IMR-90 (cell line): ENCODE data around the gene IMPG1. TPM values are rescaled to one million over a fixed set of nuclear protein-coding genes. Genes with fewer than 3 reads are reported as not detected.

ENCODE experiments used
- ATAC-seq: fragments of 200-7000 bp; cut with Tn5 transposase; 2 replicates; pipeline ENCODE4 v1.9.1; 2020; ENCODE audit warnings: low read depth, mild to moderate bottlenecking, moderate library complexity
- BruUV-seq: library from RNA; stranded (reverse); fragments of 400-500 nt; replicated peaks from 2 replicates; lab custom pipeline; 2021; lab: Mats Ljungman, UMichigan
- CTCF ChIA-PET: fragments of 300-600 bp; formaldehyde crosslinking; extraction: SDS; loops from one replicate; lab custom pipeline; 2021; ENCODE audit warnings: antibody characterized with exemption; lab: Yijun Ruan, JAX
- POLR2A ChIA-PET: fragments of 300-600 bp; sonication (Branson Sonifier 250); formaldehyde crosslinking; loops from one replicate; lab custom pipeline; 2022; ENCODE audit warnings: antibody characterized with exemption; ENCODE audit not compliant: unreplicated experiment; lab: Charles Lee
- DNase-seq: peaks from one replicate; pipeline ENCODE4 v3.0.0; 2013
- H2AFZ ChIP-seq: replicated peaks from 2 replicates; pipeline ENCODE3; 2013; ENCODE audit warnings: low read length, mild to moderate bottlenecking; ENCODE audit not compliant: poor library complexity
- H2AK5ac ChIP-seq: 2 replicates; pipeline ENCODE4 v1.6.1; 2013; ENCODE audit warnings: low read depth, low read length, inconsistent platforms
- H2AK9ac ChIP-seq: replicated peaks from 2 replicates; pipeline ENCODE3; 2013; ENCODE audit warnings: mild to moderate bottlenecking, low read depth, low read length, moderate library complexity; ENCODE audit not compliant: poor library complexity
- H2BK120ac ChIP-seq: 2 replicates; pipeline ENCODE4 v1.6.1; 2013; ENCODE audit warnings: low read depth, low read length, inconsistent platforms
- H2BK15ac ChIP-seq: 3 replicates; pipeline ENCODE4 v1.6.1; 2013; ENCODE audit warnings: low read depth, low read length, inconsistent platforms
- H2BK20ac ChIP-seq: 2 replicates; pipeline ENCODE4 v1.6.1; 2013; ENCODE audit warnings: low read depth, mild to moderate bottlenecking, inconsistent platforms, low read length, moderate library complexity
- H2BK5ac ChIP-seq: 2 replicates; pipeline ENCODE4 v1.6.1; 2013; ENCODE audit warnings: mild to moderate bottlenecking, low read depth, low read length, inconsistent platforms; ENCODE audit not compliant: poor library complexity, severe bottlenecking
- H3K14ac ChIP-seq: replicated peaks from 2 replicates; pipeline ENCODE4 v1.6.1; 2013; ENCODE audit warnings: low read depth, low read length, inconsistent platforms
- H3K18ac ChIP-seq: 2 replicates; pipeline ENCODE4 v1.6.1; 2013; ENCODE audit warnings: low read depth, low read length, control low read depth
- H3K23ac ChIP-seq: 2 replicates; pipeline ENCODE4 v1.6.1; 2013; ENCODE audit warnings: low read depth, low read length, inconsistent platforms
- H3K27ac ChIP-seq: 2 replicates; pipeline ENCODE4 v1.5.1; 2013; ENCODE audit warnings: mild to moderate bottlenecking, control low read depth, low read length; ENCODE audit not compliant: insufficient read depth
- H3K27me3 ChIP-seq: 2 replicates; pipeline ENCODE4 v1.6.1; 2013; ENCODE audit warnings: low read length; ENCODE audit not compliant: control insufficient read depth, insufficient read depth
- H3K36me3 ChIP-seq: 2 replicates; pipeline ENCODE4 v1.6.1; 2013; ENCODE audit warnings: low read length, mixed read lengths; ENCODE audit not compliant: control insufficient read depth, insufficient read depth
- H3K4ac ChIP-seq: 2 replicates; pipeline ENCODE4 v1.6.1; 2013; ENCODE audit warnings: low read depth, low read length, inconsistent platforms
- H3K4me1 ChIP-seq: 2 replicates; pipeline ENCODE4 v1.6.1; 2013; ENCODE audit warnings: low read length, mixed read lengths; ENCODE audit not compliant: control insufficient read depth, insufficient read depth
- H3K4me2 ChIP-seq: 2 replicates; pipeline ENCODE4 v1.6.1; 2013; ENCODE audit warnings: low read depth, mild to moderate bottlenecking, control low read depth, low read length, moderate library complexity
- H3K4me3 ChIP-seq: 2 replicates; pipeline ENCODE4 v1.5.1; 2013; ENCODE audit warnings: low read depth, mild to moderate bottlenecking, control low read depth, low read length, moderate library complexity; ENCODE audit not compliant: insufficient read depth
- H3K56ac ChIP-seq: 2 replicates; pipeline ENCODE4 v1.6.1; 2013; ENCODE audit warnings: low read length, inconsistent platforms; ENCODE audit not compliant: insufficient read depth; ENCODE audit errors: extremely low read depth
- H3K79me1 ChIP-seq, 2 experiments: 2 replicates each; pipeline ENCODE4 v1.6.1; 2013; ENCODE audit warnings: low read length in 2 of 2, inconsistent platforms in 1 of 2, low read depth in 1 of 2
- H3K9ac ChIP-seq: 2 replicates; pipeline ENCODE4 v1.6.1; 2013; ENCODE audit warnings: low read depth, low read length, control low read depth
- H3K9me1 ChIP-seq: 2 replicates; pipeline ENCODE4 v1.6.1; 2013; ENCODE audit warnings: low read length, inconsistent platforms; ENCODE audit not compliant: insufficient read depth
- H3K9me3 ChIP-seq: 2 replicates; pipeline ENCODE4 v1.6.1; 2013; ENCODE audit warnings: low read length; ENCODE audit not compliant: control insufficient read depth, insufficient read depth
- H4K20me1 ChIP-seq: 2 replicates; pipeline ENCODE4 v1.6.1; 2013; ENCODE audit warnings: low read length, inconsistent platforms; ENCODE audit not compliant: insufficient read depth
- H4K5ac ChIP-seq: 2 replicates; pipeline ENCODE4 v1.6.1; 2013; ENCODE audit warnings: mild to moderate bottlenecking, low read depth, low read length, control low read depth
- H4K8ac ChIP-seq, 2 experiments: 2 replicates each; pipeline ENCODE4 v1.6.1; 2013; ENCODE audit warnings: low read depth in 2 of 2, low read length in 2 of 2, control low read depth in 1 of 2, inconsistent platforms in 1 of 2
- H4K91ac ChIP-seq: 2 replicates; pipeline ENCODE4 v1.6.1; 2013; ENCODE audit warnings: low read depth, low read length, inconsistent platforms; ENCODE audit not compliant: insufficient read depth
- BHLHE40 ChIP-seq: fragments of 150-350 bp; IDR thresholded peaks from 2 replicates; pipeline ENCODE4 v1.6.1; 2016; ENCODE audit warnings: mild to moderate bottlenecking, low read depth, low read length
- CEBPB ChIP-seq: IDR thresholded peaks from 2 replicates; pipeline ENCODE4 v1.6.1; 2012; ENCODE audit warnings: low read depth, low read length, improper control_type of control experiment
- FOS ChIP-seq: fragments of 150-350 bp; IDR thresholded peaks from 2 replicates; pipeline ENCODE4 v1.6.1; 2016; ENCODE audit warnings: low read depth, low read length
- POLR2A ChIP-seq: IDR thresholded peaks from 2 replicates; pipeline ENCODE4 v1.6.1; 2012; ENCODE audit warnings: mild to moderate bottlenecking, low read depth, low read length
- RFX5 ChIP-seq: IDR thresholded peaks from 2 replicates; pipeline ENCODE4 v1.8.0; 2012; ENCODE audit warnings: low read depth, mild to moderate bottlenecking, low read length, moderate library complexity
- SMC3 ChIP-seq: fragments of 150-350 bp; IDR thresholded peaks from 2 replicates; pipeline ENCODE4 v1.6.1; 2016; ENCODE audit warnings: low read depth, mild to moderate bottlenecking, antibody characterized with exemption, low read length, moderate library complexity
- WGBS, 2 experiments: methylation state at CpG; one replicate each; pipeline versions ENCODE4 v1.1.5 to v1.1.7; 2013; ENCODE audit warnings: missing lambda C conversion rate in 2 of 2; ENCODE audit not compliant: insufficient read length in 1 of 2; ENCODE audit errors: extremely low coverage in 2 of 2; 5-methylcytosine and 5-hydroxymethylcytosine counted together
- dilution Hi-C: fragments of 300-500 bp; cut with HindIII; formaldehyde crosslinking; loops from one replicate; pipeline ENCODE4 v1.14.3; 2018; ENCODE audit warnings: low sequenced_read_pairs; ENCODE audit not compliant: unreplicated experiment
- in situ Hi-C: fragments of 300-500 bp; cut with MboI; formaldehyde crosslinking; loops from 3 replicates; pipeline ENCODE4 v1.14.3; 2019; ENCODE audit warnings: low sequenced_read_pairs, inconsistent platforms, mixed read lengths
- intact Hi-C: fragments of 100-400 bp; cut with micrococcal nuclease; formaldehyde crosslinking; loops from 2 replicates; pipeline ENCODE4 v1.10.0; 2022
- polyA plus RNA-seq, 3 experiments: library from polyadenylated mRNA; depleted of rRNA; stranded (reverse); fragments of >200 nt; gene quantifications; 2 replicates each; pipeline ENCODE4 v1.2.3, GENCODE V29; 2012; ENCODE audit warnings: low replicate concordance in 1 of 3
- total RNA-seq: library from RNA; depleted of rRNA; stranded (reverse); fragments of >200 nt; gene quantifications from 2 replicates; pipeline ENCODE4 v1.2.3, GENCODE V29; 2012
- TF ChIP-seq, protein P1 (sequence below): fragments of 150-350 bp; IDR thresholded peaks from 2 replicates; pipeline ENCODE4 v1.6.1; 2017; ENCODE audit warnings: mild to moderate bottlenecking, antibody characterized with exemption, low read length, low read depth

Gene IMPG1
- total and polyA plus RNA-seq, 2 of the 4 experiments (the other 2 are of a cell fraction): not detected

DNA sequence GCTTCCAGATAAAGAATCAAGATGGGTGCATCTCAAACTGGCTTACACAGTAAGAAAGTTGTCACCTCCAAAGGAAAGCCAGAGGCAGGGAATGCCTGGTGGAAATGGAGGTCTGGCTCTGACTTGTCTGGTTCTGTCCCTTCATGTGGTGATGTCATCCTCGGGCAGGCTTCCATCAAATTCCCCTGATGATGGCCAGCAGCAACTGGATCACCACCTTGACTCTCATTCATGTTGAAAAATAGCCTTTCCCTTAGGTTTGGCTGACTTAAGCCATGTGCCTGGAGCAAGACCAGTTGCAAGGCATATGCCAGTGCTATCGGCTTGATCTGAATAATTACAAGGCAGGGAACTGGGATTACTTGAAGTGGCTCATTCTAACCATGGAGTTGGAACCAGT lies 28.8 kb downstream of the IMPG1 start:
- Histone ChIP-seq H3K9ac (no peak overlapping the region), H3K9me3 (peaks cover 4% of the 10 kb centered on the region; the same call in 1 of the 2 replicates), H3K4me2 (no peak overlapping the region), H3K4me1 (no peaks in the 10 kb centered on the region), H2BK15ac (no peak overlapping the region), H3K27ac (no peak overlapping the region), H3K79me1 (no peaks in the 10 kb centered on the region), H3K56ac (no peak overlapping the region), H2BK5ac (no peak overlapping the region), H2BK20ac (no peak overlapping the region), H4K91ac (no peak overlapping the region), H3K23ac (no peak overlapping the region), H4K20me1 (no peaks in the 10 kb centered on the region), H3K18ac (no peak overlapping the region), H2AFZ (no peak overlapping the region), H3K36me3 (no peaks in the 10 kb centered on the region), H3K4me3 (no peak overlapping the region), H3K4ac (no peak overlapping the region), H3K9me1 (no peaks in the 10 kb centered on the region), H2AK9ac (no peak overlapping the region), H2AK5ac (no peak overlapping the region), H3K27me3 (no peaks in the 10 kb centered on the region), H4K5ac (no peak overlapping the region), H3K14ac (no peak overlapping the region), H4K8ac (no peak overlapping the region), H2BK120ac (no peak overlapping the region)
- TF ChIP-seq, protein P1, sequence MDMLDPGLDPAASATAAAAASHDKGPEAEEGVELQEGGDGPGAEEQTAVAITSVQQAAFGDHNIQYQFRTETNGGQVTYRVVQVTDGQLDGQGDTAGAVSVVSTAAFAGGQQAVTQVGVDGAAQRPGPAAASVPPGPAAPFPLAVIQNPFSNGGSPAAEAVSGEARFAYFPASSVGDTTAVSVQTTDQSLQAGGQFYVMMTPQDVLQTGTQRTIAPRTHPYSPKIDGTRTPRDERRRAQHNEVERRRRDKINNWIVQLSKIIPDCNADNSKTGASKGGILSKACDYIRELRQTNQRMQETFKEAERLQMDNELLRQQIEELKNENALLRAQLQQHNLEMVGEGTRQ: no peak
- no peak for TF ChIP-seq POLR2A
- no peak for TF ChIP-seq FOS
- no peak for TF ChIP-seq CEBPB
- TF ChIP-seq BHLHE40: no peak
- no peak for TF ChIP-seq RFX5
- TF ChIP-seq SMC3: no peak
- ATAC-seq (no peak), DNase-seq (no peak)
- POLR2A ChIA-PET: no interaction called here
- BruUV-seq: no TSS peak
- 50% methylated on average over 1 of the region's 2 CpGs; no CpG with 5 or more reads in 1 of the 2 experiments for WGBS, 2 experiments
- CTCF ChIA-PET: no interaction called here
- intact Hi-C loops (no loop called here), dilution Hi-C loops (no loop called here), in situ Hi-C loops (no loop called here)
